GM21423 (cell line): ENCODE results near the gene TNFRSF25.
"Not testable (repeated sequence)": the region's sequence is repeated elsewhere in the genome, so short reads cannot be mapped to it uniquely, and the experiment has no call there.

ENCODE experiments used
- ATAC-seq: cut with Tn5 transposase; IDR thresholded peaks from one replicate; pipeline ENCODE4 v1.9.1; 2021; ENCODE audit warnings: mild to moderate bottlenecking, moderate library complexity; ENCODE audit not compliant: unreplicated experiment

The TNFRSF25 gene

DNA sequence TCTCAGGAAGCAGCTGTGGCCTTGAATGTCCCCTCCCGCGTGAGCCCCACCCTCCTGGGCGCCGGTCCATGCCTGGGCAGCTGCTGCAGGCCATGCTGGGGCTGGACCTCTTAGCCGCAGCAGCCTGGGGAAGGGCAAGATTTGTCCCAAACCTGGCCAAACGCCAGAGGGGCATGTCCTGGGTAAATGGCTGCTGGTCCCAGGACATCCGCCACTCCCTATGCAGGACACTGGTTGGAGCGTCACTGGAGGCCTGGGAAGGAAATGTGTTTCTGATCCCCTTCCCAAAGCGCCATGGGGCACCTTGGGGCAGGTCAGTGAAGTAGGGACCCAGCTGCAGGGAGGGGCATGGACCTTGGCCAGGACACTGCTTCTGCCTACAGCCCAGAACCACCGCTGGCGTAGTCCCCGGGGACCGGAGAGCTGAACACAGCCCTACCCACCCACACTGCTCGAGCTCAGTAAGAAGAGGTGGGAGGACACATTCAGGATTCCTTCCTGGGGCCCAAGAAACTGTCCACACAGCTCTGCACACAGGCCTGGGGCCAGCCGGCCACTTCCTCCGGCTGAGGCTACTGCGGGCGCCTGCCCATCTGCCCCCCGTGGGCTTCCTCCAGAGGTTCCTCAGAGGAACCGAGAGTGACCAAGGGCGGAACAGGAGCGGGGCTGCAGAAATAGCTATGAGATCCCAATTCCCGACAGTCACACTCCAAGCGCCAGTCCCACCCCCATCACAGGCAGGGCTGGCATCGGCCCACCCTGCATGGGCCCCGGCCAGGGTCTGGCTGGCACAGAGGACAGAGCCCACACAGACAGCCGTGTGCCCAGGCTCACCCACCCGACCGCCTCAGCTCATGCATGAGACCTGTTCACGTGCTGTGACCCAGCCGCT, 36.3 kb upstream of the TNFRSF25 start:
- no peak for ATAC-seq

GRCh38 chr1:6501279-6501813, 35.4 kb upstream of the TNFRSF25 start:
- ATAC-seq = no peak

- ATAC-seq = no peak
These were observed 34.7 kb upstream of the TNFRSF25 start for GRCh38 chr1:6500544-6501278.

- no peak for ATAC-seq
These were observed 33.3 kb upstream of the TNFRSF25 start for GRCh38 chr1:6499296-6499695.

DNA sequence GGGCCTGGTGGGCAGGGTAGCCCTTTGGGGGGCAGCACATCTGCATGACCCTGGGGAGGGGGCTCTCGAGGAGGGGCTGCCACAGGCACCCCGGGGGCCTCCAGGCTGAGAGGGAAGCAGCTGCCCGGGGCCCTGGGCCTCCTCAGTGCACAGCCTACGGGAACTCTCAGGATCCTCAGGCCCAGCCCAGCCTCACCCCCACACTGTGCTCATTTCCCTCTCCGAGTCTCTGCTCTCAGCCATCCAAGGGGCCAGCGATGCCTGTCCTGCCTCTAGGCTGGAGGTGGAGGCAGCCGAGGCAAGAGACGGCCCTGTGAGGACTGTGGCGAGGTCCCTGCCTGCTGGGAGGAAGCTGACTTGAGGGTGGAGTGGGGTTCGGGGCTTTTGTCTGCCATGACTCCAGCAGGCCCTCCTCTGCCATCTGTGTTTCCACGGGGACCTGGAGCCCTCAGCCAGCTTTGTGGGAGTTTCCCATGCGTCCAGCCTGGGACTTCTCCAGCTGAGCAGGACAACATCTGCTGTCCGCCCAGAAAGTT, 32.7 kb upstream of the TNFRSF25 start:
- no peak for ATAC-seq

DNA sequence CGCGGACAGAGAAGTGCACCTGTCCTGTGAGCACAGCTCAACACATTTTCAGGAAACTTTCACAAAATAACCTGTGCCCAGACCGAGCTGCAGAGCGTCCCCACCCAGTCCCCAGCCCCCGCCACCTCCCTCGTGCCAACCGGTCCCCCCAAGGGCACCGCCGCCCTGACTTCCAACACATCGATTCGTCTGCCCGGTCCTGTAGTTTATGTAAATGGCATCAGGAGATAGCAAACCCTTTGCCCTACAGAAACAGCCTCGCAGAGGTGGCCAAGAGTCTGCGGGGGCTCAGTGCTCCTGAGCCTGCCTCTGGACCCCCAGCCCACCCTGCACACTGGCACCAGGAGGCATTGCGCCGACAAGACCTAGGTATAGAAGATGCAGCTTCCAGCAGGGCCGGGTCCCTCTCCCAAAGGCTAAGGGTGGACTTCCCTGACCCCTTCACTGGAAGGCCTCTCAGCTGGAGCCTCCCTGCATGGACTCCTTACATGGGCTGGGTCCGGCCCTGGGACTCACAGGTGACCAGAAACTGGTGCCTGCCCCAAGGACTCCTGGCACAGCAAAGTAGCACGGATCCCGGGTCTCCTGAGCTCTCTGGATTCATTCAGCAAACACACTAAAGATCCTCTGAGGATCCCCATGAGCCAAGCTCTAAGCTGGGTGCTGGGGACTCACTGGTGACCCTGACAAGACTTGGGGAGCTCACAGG, 32.0 kb upstream of the TNFRSF25 start:
- no peak for ATAC-seq

GRCh38 chr1:6497215-6497866, 31.4 kb upstream of the TNFRSF25 start:
- no peak for ATAC-seq

GRCh38 chr1:6496890-6497214, 30.9 kb upstream of the TNFRSF25 start:
- no peak for ATAC-seq

- ATAC-seq = no peak
These were observed 30.4 kb upstream of the TNFRSF25 start for GRCh38 chr1:6496365-6496721.

GRCh38 chr1:6495540-6496364, 29.8 kb upstream of the TNFRSF25 start:
- no peak for ATAC-seq

- no peak for ATAC-seq
These were observed 29.1 kb upstream of the TNFRSF25 start for GRCh38 chr1:6495041-6495441.

GRCh38 chr1:6494627-6495026, 28.7 kb upstream of the TNFRSF25 start:
- ATAC-seq = no peak

DNA sequence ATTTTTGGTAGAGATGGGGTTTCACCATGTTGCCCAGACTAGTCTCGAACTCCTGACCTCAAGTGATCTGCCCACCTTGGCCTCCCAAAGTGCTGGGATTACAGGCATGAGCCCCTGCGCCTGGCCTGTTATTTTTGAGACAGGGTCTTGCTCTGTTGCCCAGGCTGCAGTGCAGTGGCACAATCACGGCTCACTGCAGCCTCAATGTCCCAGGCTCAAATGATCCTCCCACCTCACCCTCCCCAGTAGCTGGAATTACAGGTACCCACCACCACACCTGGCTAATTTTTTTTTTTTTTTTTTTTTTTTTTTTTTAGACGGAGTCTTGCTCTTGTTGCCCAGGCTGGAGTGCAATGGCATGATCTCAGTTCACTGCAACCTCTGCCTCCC, 27.9 kb upstream of the TNFRSF25 start:
- ATAC-seq = not testable (repeated sequence)

DNA sequence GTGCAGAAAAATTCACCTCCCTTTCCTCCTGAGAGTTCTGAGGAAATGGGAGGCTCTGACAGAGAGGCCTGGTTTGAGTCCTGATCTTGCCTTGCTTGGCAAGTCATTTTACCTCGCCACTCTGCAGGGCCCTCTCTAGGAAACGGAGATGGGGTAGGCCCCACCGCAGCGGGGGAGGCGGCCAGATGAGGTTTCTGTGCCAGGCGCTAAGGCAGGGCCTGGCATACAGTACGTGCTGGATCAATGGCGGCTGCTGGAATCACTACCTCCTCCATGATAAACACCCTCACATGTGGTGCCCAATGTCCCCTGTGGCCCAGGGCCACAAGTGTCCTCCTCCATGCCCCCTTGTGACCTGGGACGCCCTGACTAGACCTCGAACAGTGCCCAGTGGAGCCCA, 26.0 kb upstream of the TNFRSF25 start:
- ATAC-seq = no peak

GRCh38 chr1:6491480-6491962, 25.5 kb upstream of the TNFRSF25 start, which contains the start of gene PLEKHG5:
Gene PLEKHG5, minus strand, starts transcription at chr1:6491667. Its CDS starts 14,096 bp downstream, at chr1:6477571.
- ATAC-seq = no peak

DNA sequence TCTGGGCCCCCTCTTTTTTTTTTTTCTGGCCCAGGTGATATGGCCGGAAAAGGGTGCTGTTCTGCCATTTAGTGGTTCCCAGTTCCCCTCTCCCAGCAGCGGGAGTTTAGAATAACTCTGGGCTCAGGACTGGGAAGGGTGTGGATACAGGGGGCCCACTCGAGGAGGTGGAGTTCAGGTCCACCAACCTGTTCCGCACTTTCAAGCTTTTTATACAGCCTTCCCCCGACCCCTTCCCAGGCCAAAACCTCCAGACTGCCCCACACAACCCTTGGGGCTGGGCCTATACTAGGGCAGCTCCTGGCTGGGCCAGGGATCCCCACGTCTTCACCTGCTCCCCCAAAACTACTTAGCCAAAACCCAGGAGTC, 25.1 kb upstream of the TNFRSF25 start:
- ATAC-seq = no peak

DNA sequence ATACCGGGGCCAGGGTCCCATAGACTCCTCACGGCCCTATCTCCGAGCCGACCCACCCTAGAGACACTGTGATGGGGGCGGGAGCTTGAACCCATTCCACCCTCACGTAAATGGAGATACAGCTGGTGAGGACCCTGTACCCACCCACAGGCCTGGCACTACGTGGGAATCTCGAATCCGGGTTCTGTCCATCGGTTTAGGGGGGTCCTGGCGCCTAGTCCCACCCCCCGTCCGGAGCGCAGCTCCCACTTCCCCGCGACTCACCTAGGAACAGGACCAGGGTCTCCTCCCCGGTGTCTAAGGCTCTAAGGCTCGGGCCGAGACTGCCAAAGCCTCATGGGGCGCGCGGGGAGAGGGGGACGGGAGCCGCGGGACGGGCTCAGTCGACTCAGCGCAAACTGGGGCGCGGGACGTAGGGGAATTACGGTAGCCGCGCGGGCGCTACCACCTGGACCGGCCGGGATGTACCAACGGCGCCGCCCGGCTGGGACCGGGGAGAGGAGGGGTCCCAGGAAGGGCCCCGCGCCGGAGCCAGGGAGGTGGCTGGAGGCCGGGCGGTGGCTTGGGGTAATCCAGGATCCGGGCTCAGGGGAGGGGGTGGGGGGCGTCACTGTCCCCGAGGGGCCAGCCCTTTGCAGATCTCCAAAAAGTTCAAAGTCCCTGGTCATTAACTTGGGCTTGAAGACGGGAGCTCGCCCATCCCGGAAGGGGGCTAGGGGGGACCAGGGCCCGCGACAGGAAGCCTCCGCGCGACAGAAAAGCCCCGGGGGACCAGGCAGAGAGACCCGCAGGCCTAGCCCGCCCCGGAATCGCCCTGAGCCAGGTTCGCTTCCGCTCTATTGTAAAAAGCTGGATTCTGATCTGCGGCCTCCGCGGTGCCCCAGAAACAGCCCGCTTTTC, 24.5 kb upstream of the TNFRSF25 start:
- ATAC-seq = peak; percentile 50

GRCh38 chr1:6489799-6490180, 23.8 kb upstream of the TNFRSF25 start:
- peak; percentile 58 for ATAC-seq

DNA sequence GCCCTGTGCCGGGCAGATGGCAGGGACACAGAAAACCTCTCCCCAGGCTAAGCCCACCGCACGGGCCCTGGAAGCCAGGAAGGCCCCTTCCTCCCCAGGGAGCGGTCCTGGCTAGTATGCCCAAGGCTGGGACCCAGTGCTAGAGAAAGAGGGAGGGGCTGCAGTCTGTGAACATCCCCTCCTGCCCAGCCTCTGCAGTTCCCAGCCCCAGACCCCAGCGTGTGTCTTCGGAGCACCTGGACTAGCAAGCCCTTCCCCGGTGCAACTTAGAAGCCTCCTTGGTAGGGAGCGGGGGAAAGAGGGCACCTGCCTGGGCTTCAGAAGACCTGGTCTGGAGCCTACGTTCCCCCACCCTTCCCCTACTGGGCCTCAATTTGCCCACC, 23.4 kb upstream of the TNFRSF25 start:
- no peak for ATAC-seq
